NCI-H2107 treated with DMSO at 0.1 percent for 48 hours (cell line): ENCODE data around the gene FANCD2.
"Not testable (repeated sequence)": the region's sequence is repeated elsewhere in the genome, so short reads cannot be mapped to it uniquely, and the experiment has no call there.

ENCODE experiments used
- DNase-seq: peaks from one replicate; lab custom pipeline; 2025; ENCODE audit not compliant: unreplicated experiment; lab: John Stamatoyannopoulos, UW

FANCD2 gene

DNA sequence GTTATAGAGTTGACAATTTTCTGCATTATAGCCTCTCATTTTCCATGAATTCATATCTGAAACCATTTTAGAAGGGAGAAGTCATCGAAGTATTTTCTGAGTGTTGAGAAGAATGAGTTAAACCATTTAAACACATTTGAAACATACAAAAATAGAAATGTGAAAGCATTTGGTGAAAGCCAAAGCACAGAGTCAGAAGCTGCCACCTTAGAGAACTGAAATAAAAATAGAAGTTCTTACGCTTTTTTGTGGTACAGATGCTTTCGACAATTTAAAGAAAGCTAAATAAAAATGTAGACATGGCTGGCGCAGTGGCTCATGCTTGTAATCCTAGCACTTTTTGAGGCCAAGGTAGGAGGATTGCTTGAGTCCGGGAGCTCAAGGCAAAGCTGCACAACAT is 72.8 kb downstream of the FANCD2 start:
- DNase-seq = no peak

DNA sequence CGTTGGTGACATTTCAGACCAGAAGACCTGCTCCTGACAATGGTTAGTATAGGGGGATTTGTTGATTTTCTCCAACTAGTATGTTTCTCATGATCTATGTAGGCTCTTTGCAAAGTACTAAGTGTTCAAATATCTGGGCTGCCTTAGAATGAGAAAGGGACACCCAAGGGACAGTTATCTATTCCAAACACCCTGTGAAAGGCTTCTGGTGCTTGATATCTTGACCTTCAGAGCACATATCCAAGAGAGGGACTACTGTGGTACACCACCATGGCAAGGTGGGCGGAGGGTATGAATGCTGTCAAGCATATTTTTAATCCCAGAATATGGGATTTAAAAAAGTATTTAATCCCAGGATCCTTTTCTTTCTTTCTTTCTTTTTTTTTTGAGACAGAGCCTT is 80.7 kb downstream of the FANCD2 start:
- no peak for DNase-seq

GRCh38 chr3:10108091-10108490 is 81.9 kb downstream of the FANCD2 start, which contains the start of gene FANCD2OS:
Gene FANCD2OS (minus strand): TSS chr3:10108255. CDS start chr3:10104774, 3,481 bp downstream.
- no peak for DNase-seq

DNA sequence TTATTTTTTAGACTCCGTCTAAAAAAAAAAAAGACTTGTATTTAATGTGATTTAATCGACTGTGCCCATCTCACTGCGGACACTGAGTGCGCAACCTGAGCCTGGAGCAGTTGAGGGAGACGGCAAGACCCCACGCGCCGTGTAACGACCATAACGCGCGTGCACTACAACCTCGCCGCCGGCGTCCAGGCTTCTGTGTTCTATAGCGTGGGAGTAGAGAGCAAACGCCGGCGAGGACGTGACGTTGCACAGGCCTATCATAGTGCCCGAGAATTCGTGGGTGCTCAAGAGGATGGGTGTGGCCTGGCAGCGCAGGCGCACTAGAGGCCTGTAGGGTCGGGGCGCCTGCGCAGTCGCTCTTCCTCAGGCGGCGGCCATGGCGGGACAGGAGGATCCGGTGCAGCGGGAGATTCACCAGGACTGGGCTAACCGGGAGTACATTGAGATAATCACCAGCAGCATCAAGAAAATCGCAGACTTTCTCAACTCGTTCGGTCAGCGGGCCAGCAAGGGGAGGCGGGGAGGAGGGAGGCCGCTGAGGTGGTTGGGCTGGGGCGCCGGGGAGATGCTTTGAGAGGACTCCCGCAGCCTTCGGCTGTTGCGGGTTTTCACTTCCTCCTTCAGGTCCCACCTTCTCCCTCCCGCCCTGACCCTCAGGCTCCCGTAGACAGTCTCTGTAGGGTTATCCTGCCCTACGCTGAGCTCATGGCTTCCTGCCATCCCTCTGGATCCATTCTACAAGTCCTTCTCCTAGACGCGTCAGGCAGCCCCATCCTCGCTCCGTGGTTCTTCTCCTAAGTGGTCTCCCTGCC is 89.3 kb downstream of the FANCD2 start, which contains the start of gene BRK1:
Gene BRK1 (plus strand): TSS at position 350 of the 812 bp plus-strand sequence. CDS start 27 bp downstream, at position 377.
- DNase-seq = peak; percentile 80

- DNase-seq = no peak
Measured at GRCh38 chr3:10116138-10116460, 89.9 kb downstream of the FANCD2 start.

DNA sequence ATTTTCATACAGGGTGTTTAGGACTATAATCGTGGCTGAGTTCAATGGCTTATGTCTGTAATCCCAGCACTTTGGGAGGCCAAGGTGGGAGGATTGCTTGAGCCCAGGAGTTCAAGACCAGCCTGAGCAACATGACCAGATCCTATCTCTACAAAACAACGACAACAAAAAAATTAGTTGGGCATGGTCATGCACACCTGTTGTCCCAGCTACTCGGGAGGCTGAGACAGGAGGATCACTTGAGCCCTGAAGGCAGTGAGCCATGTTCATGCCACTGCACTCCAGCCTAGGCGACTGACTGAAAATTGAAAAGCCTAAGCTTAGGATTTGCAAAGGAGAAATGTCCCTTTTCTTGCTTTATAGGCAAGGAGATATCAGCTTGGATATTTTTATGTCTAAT is 90.7 kb downstream of the FANCD2 start:
- DNase-seq = no peak

DNA sequence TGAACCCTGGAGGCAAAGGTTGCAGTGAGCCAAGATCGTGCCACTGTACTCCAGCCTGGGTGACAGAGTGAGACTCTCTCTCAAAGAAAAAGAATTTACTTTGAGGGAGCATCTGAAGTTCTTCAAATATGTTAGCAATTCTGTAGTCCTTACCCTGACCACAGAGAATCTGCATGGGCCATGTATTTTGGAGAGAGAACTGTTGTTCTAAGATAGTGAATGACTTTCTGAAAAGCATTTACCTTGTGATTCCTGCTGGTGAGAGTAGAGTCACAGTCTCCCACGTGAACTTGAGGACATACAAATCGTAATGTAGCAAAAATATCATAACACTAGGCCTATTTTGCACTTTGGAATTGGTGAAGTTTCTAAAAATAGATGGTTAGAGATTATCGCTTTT is 93.1 kb downstream of the FANCD2 start:
- DNase-seq = no peak

GRCh38 chr3:10121064-10121463 is 94.8 kb downstream of the FANCD2 start:
- DNase-seq = no peak

DNA sequence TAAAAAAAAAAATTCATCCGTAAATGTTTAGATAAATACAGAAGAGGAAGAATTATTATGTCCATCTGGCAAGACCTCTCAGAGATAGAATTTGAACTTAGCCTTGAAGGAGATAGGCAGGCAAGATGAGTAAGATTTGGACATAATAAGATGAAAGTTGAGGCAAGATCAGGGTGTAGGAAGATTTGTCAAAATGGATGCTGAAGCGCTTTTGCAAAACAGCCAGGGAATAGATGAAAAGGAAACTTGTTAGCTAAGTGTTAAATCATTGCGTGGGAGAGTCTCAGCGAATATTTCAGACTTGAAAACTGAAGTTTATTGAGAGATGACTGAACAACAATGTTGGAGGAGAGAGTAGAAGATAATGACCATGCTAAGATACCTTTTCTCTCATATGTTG is 96.5 kb downstream of the FANCD2 start:
- no peak for DNase-seq

GRCh38 chr3:10135872-10136271 is 109.6 kb downstream of the FANCD2 start:
- not testable (repeated sequence) for DNase-seq

- no peak for DNase-seq
Measured at GRCh38 chr3:10136426-10137005, 110.3 kb downstream of the FANCD2 start.

GRCh38 chr3:10137178-10137577 is 110.9 kb downstream of the FANCD2 start:
- DNase-seq = no peak

DNA sequence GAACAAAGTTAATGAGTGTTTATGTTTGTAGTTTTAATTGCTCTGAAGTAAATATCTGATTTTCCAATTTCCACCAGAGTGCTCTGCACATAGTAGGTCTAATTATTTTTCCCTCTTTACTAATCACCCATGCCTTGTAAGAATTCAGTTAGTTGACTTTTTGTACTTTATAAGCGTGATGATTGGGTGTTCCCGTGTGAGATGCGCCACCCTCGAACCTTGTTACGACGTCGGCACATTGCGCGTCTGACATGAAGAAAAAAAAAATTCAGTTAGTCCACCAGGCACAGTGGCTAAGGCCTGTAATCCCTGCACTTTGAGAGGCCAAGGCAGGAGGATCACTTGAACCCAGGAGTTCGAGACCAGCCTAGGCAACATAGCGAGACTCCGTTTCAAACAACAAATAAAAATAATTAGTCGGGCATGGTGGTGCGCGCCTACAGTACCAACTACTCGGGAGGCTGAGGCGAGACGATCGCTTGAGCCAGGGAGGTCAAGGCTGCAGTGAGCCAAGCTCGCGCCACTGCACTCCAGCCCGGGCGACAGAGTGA is 114.8 kb downstream of the FANCD2 start:
- no peak for DNase-seq

- DNase-seq = no peak
Measured at GRCh38 chr3:10142707-10143560, 116.7 kb downstream of the FANCD2 start.

DNA sequence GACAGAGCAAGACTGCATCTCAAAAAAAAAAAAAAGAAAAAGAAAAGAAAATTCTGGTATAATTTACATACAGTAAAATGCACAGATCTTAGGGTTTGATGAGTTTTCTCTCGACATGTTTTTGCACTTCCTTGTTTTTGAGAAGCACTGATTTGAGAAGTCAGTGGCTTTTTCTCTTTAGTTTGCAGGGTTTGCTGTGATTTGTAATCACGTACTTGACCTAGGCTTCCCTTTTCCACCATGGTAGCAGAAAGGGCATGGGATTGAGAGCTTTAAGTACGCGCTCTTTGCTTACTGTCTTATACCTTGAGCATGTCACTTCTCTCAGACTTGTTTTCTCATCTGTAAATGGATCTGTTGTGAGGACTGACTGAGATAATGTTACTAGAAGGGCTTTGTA is 119.4 kb downstream of the FANCD2 start:
- no peak for DNase-seq

DNA sequence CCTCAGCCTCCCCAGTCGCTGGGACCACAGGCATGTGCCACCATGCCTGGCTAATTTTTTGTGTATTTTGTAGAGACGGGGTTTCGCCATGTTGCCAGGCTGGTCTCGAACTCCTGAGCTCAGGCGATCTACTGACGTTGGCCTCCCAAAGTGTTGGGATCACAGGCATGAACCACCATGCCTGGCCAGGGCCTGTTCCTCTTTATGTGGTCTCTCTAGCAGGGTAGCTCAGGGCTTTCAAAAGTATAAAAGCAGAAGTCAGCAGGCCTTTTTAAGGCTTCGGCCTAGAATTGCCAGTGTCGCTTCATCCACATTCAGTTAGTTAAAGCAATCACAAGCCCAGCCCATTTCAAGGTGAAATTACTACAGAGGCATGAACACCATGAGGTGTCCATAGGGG is 123.0 kb downstream of the FANCD2 start:
- no peak for DNase-seq

DNA sequence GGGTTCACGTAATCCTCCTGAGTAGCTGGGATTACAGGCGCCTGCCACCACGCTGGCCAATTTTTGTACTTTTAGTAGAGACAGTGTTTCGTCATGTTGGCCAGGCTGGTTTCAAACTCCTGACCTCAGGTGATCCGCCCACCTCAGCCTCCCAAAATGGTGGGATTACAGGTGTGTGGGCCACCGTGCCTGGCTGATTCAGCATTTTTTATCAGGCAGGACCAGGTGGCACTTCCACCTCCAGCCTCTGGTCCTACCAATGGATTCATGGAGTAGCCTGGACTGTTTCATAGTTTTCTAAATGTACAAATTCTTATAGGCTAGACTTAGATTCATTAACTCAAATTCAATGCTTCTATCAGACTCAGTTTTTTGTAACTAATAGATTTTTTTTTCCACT is 124.8 kb downstream of the FANCD2 start:
- DNase-seq = no peak
